H1 (cell line): ENCODE measurements around the gene LTB. TPM values are rescaled to one million over a fixed set of nuclear protein-coding genes. Genes with fewer than 3 reads are reported as not detected.

Experiments
- BACH1 ChIP-seq: IDR thresholded peaks from 2 replicates; pipeline ENCODE4 v1.6.1; 2012; ENCODE audit warnings: low read length, improper control_type of control experiment
- CTCF ChIP-seq, 3 experiments: IDR thresholded peaks; 1 replicate in 2 of 3; 2 replicates in 1 of 3; pipeline versions ENCODE4 v1.5.1 to v1.6.1; 2011; ENCODE audit warnings: low read length in 3 of 3, mild to moderate bottlenecking in 3 of 3, inconsistent platforms in 2 of 3, low read depth in 1 of 3, moderate library complexity in 1 of 3; ENCODE audit not compliant: insufficient read depth in 1 of 3; ENCODE audit errors: control extremely low read depth in 1 of 3
- EGR1 ChIP-seq: IDR thresholded peaks from 2 replicates; pipeline ENCODE4 v1.6.1; 2011; ENCODE audit warnings: low read depth, low read length, borderline replicate concordance
- KDM1A ChIP-seq: fragments of 200-600, 300-600 bp; sonication (generic); IDR thresholded peaks from 2 replicates; pipeline ENCODE4 v1.7.1; 2016; ENCODE audit warnings: mild to moderate bottlenecking, low read length, borderline replicate concordance
- MAFK ChIP-seq: IDR thresholded peaks from 2 replicates; pipeline ENCODE4 v1.6.1; 2012; ENCODE audit warnings: low read depth, mild to moderate bottlenecking, improper control_type of control experiment, low read length
- MAX ChIP-seq: IDR thresholded peaks from 2 replicates; pipeline ENCODE4 v1.6.1; 2012; ENCODE audit warnings: inconsistent platforms
- PHF8 ChIP-seq: fragments of 200-600 bp; sonication (generic); conservative IDR thresholded peaks from 2 replicates; pipeline ENCODE4 v1.7.1; 2012; ENCODE audit warnings: low read depth, mild to moderate bottlenecking, inconsistent platforms, low read length, moderate library complexity
- POLR2AphosphoS5 ChIP-seq: IDR thresholded peaks from 2 replicates; pipeline ENCODE4 v1.6.1; 2011; ENCODE audit warnings: low read depth, low read length
- ZNF274 ChIP-seq: IDR thresholded peaks from 2 replicates; pipeline ENCODE4 v1.7.0; 2012; ENCODE audit warnings: low read length, borderline replicate concordance; ENCODE audit errors: extremely low read depth
- polyA plus RNA-seq, 7 experiments: library from polyadenylated mRNA; depleted of rRNA in 3 of 7; stranded (reverse) in 5 of 7; unstranded in 2 of 7; fragments of >200 nt in 5 of 7; fragments of 200-250 nt in 2 of 7; gene quantifications; 1 replicate in 5 of 7; 2 replicates in 1 of 7; 4 replicates in 1 of 7; pipeline versions ENCODE4 v1.2.1 to v1.2.3, GENCODE V29; 2011 to 2013; ENCODE audit warnings: missing spikeins in 2 of 7, mixed read lengths in 2 of 7
- total RNA-seq: library from RNA; stranded (reverse); fragmentation: NEBNext Ultra II Directional; extraction: Animal tissue kit (Norgen Biotek cat#: 25700); gene quantifications from 2 replicates; pipeline ENCODE4 v1.2.1, GENCODE V29; 2021

Gene LTB
- total and polyA plus RNA-seq, 2 of the 8 experiments (the other 6 are each of a cell fraction or from before 2014, with no cell fraction given): 0.43 to 0.47 TPM

GRCh38 chr6:31534521-31535040, 47.6 kb downstream of the LTB start (continued):
- no peak for TF ChIP-seq CTCF (IDR thresholded peaks at IDR 0.05; ENCODE audit: control extremely low read depth in 1 of 3, insufficient read depth in 1 of 3, low read depth in 1 of 3, low read length in 3 of 3)
- no peak for TF ChIP-seq ZNF274
- TF ChIP-seq MAX: no peak
- TF ChIP-seq KDM1A: no peak
- TF ChIP-seq BACH1: no peak
- no peak for TF ChIP-seq MAFK
- TF ChIP-seq POLR2AphosphoS5: no peak
- no peak for TF ChIP-seq PHF8
- no peak for TF ChIP-seq EGR1
